ENCODE data around the gene KIAA0930.

KIAA0930 gene

DNA sequence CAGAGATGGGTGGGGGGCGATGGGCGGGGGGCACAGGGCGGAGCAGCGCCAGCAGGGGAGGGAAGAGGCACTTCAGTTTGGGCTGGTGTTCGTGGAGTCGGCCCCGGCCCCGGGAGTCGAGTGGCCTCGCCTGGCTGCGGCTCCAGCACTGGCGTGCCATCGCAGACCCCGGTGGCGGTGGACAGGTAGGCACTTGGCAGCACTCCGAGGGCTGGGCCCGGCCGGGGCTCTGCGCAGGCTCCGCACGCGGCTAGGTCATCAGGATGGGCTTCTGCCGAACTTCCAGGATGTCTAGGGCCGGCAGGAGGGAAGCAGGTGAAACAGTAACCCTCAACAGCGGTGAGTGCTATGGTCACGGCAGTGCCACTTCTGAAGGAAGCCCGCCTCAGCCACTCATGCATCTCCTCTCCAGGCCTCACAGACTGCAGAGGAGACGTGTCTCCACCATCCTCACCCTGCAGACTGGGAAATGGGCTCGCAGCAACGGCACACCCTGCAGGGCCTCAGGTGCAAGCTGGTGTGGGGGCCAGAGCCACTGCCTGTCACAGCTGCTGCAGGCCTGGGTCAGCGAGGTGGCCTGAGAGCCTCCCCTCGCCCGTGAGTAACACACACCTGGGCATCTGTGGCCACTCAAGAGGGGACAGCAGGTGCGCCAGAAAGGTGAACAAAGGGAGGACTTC, 43.6 kb downstream of the KIAA0930 start:
- H2BK12ac ChIP-seq (ENCODE audit: low read length in 2 of 2), result no peak overlapping the region
- no peak for DNase-seq
- H3K79me1 ChIP-seq (replicated peaks; ENCODE audit: low read length, poor library complexity, severe bottlenecking), result peaks cover 12% of the 10 kb centered on the region
- no peaks in the 10 kb centered on the region for H3K27me3 ChIP-seq (ENCODE audit: control insufficient read depth in 1 of 2, insufficient read depth in 1 of 2, low read length in 2 of 2)
- no peak overlapping the region for H2BK15ac ChIP-seq (ENCODE audit: low read depth, poor library complexity, severe bottlenecking)
- 97% methylated on average over 34 of the region's 34 CpGs for WGBS
- H2BK5ac ChIP-seq (ENCODE audit: low read depth, low read length, poor library complexity, severe bottlenecking), result no peak overlapping the region
- no peak overlapping the region for H3K23ac ChIP-seq (ENCODE audit: low read length in 2 of 2)
- peak overlapping the region; percentile 28 for H4K91ac ChIP-seq (ENCODE audit: low read length)
- H2AFZ ChIP-seq (ENCODE audit: low read depth, low read length), result no peak overlapping the region
- H2AK5ac ChIP-seq (ENCODE audit: low read length, severe bottlenecking), result no peak overlapping the region
- H2BK120ac ChIP-seq (ENCODE audit: low read depth, low read length), result no peak overlapping the region
- H3K9me3 ChIP-seq (ENCODE audit: control insufficient read depth, low read length), result no peaks in the 10 kb centered on the region
- no peak overlapping the region for H3K9ac ChIP-seq (ENCODE audit: low read length)
- H3K18ac ChIP-seq (ENCODE audit: low read depth in 1 of 2, low read length in 2 of 2), result no peak overlapping the region
- H3K4me3 ChIP-seq (ENCODE audit: insufficient read depth in 1 of 2, low read depth in 1 of 2, low read length in 2 of 2), result no peak overlapping the region
- H3K27ac ChIP-seq (ENCODE audit: low read length, poor library complexity, severe bottlenecking), result no peak overlapping the region
- H3K36me3 ChIP-seq (ENCODE audit: control insufficient read depth in 1 of 2, insufficient read depth in 2 of 2, low read depth in 1 of 2, low read length in 2 of 2), result peaks cover 66% of the 10 kb centered on the region in 2 experiments
- no peak overlapping the region for H3K4me2 ChIP-seq (ENCODE audit: low read length, poor library complexity, severe bottlenecking)
- H3K4ac ChIP-seq (ENCODE audit: low read depth in 1 of 2, low read length in 2 of 2), result no peak overlapping the region
- peaks cover 21% of the 10 kb centered on the region for H3K4me1 ChIP-seq (ENCODE audit: control insufficient read depth, insufficient read depth, low read depth, low read length)
- no peak overlapping the region for H3K14ac ChIP-seq (ENCODE audit: low read length in 2 of 2)
- peak overlapping the region; percentile 31 for H4K8ac ChIP-seq (ENCODE audit: low read length)

DNA sequence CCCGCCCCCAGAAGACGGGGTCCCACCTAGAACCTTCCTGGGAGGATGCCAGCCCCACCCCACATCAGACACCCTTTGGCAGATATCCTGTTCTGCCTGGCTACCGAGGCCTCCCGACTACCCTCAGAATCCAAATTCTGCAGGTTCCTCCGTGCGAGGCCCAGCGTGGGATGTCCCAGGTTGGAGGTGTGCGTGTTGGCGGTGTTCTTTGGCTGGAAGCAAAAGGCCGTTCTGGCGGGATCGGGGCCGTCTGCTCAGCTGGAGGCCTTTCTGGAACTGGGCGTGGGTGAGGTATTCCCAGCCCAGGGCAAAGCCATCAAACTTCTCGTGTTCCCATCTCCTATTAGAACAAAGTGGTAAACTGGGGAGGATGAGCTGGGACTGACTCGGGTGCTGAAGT, 44.4 kb downstream of the KIAA0930 start:
- Histone ChIP-seq H3K18ac (ENCODE audit: low read depth in 1 of 2, low read length in 2 of 2) (no peak overlapping the region), H3K4me1 (ENCODE audit: control insufficient read depth, insufficient read depth, low read depth, low read length) (peaks cover 17% of the 10 kb centered on the region), H2AK5ac (ENCODE audit: low read length, severe bottlenecking) (no peak overlapping the region), H2BK5ac (ENCODE audit: low read depth, low read length, poor library complexity, severe bottlenecking) (no peak overlapping the region), H3K27ac (ENCODE audit: low read length, poor library complexity, severe bottlenecking) (no peak overlapping the region), H2AFZ (ENCODE audit: low read depth, low read length) (no peak overlapping the region), H3K9me3 (ENCODE audit: control insufficient read depth, low read length) (no peaks in the 10 kb centered on the region), H3K36me3 (ENCODE audit: control insufficient read depth in 1 of 2, insufficient read depth in 2 of 2, low read depth in 1 of 2, low read length in 2 of 2) (peaks cover 61 to 64% of the 10 kb centered on the region in 2 experiments), H4K91ac (ENCODE audit: low read length) (no peak overlapping the region), H3K79me1 (replicated peaks; ENCODE audit: low read length, poor library complexity, severe bottlenecking) (peaks cover 12% of the 10 kb centered on the region), H3K27me3 (ENCODE audit: control insufficient read depth in 1 of 2, insufficient read depth in 1 of 2, low read length in 2 of 2) (no peaks in the 10 kb centered on the region), H2BK15ac (ENCODE audit: low read depth, poor library complexity, severe bottlenecking) (no peak overlapping the region), H3K4me3 (ENCODE audit: insufficient read depth in 1 of 2, low read depth in 1 of 2, low read length in 2 of 2) (no peak overlapping the region), H3K4ac (ENCODE audit: low read depth in 1 of 2, low read length in 2 of 2) (no peak overlapping the region), H3K23ac (ENCODE audit: low read length in 2 of 2) (no peak overlapping the region), H3K14ac (ENCODE audit: low read length in 2 of 2) (no peak overlapping the region), H3K9ac (ENCODE audit: low read length) (no peak overlapping the region), H4K8ac (ENCODE audit: low read length) (peak overlapping the region; percentile 53), H3K4me2 (ENCODE audit: low read length, poor library complexity, severe bottlenecking) (no peak overlapping the region), H2BK12ac (ENCODE audit: low read length in 2 of 2) (no peak overlapping the region), H2BK120ac (ENCODE audit: low read depth, low read length) (no peak overlapping the region)
- DNase-seq, result no peak
- 99% methylated on average over 14 of the region's 16 CpGs for WGBS

DNA sequence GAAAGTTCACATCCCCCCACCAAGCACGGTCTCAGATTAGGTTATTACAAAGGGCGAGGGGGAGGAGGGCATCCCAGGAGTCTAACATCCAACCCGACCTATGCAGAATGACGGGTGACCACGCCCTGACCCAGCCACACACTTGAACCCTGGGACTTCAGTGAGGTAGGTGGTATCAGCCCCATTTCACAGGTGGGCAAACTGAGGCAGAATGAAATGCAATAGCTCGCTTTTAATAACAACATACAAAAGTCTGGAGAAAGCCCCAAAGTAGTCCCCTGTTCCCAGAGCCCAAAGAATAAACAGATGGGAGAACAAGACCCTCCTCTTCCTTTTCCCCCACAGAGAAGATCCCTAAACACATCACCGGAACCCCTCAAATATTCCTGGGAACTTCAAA, 45.1 kb downstream of the KIAA0930 start:
- Histone ChIP-seq H3K9me3 (ENCODE audit: control insufficient read depth, low read length) (no peaks in the 10 kb centered on the region), H3K18ac (ENCODE audit: low read depth in 1 of 2, low read length in 2 of 2) (no peak overlapping the region), H3K4ac (ENCODE audit: low read depth in 1 of 2, low read length in 2 of 2) (no peak overlapping the region), H4K8ac (ENCODE audit: low read length) (no peak overlapping the region), H3K27ac (ENCODE audit: low read length, poor library complexity, severe bottlenecking) (no peak overlapping the region), H4K91ac (ENCODE audit: low read length) (no peak overlapping the region), H3K4me3 (ENCODE audit: insufficient read depth in 1 of 2, low read depth in 1 of 2, low read length in 2 of 2) (no peak overlapping the region), H2BK12ac (ENCODE audit: low read length in 2 of 2) (no peak overlapping the region), H3K23ac (ENCODE audit: low read length in 2 of 2) (no peak overlapping the region), H2BK5ac (ENCODE audit: low read depth, low read length, poor library complexity, severe bottlenecking) (no peak overlapping the region), H2AK5ac (ENCODE audit: low read length, severe bottlenecking) (no peak overlapping the region), H3K79me1 (replicated peaks; ENCODE audit: low read length, poor library complexity, severe bottlenecking) (peaks cover 13% of the 10 kb centered on the region), H3K36me3 (ENCODE audit: control insufficient read depth in 1 of 2, insufficient read depth in 2 of 2, low read depth in 1 of 2, low read length in 2 of 2) (peaks cover 57 to 63% of the 10 kb centered on the region in 2 experiments), H3K4me1 (ENCODE audit: control insufficient read depth, insufficient read depth, low read depth, low read length) (peaks cover 10% of the 10 kb centered on the region), H3K4me2 (ENCODE audit: low read length, poor library complexity, severe bottlenecking) (no peak overlapping the region), H3K9ac (ENCODE audit: low read length) (no peak overlapping the region), H2AFZ (ENCODE audit: low read depth, low read length) (no peak overlapping the region), H2BK15ac (ENCODE audit: low read depth, poor library complexity, severe bottlenecking) (no peak overlapping the region), H3K27me3 (ENCODE audit: control insufficient read depth in 1 of 2, insufficient read depth in 1 of 2, low read length in 2 of 2) (no peaks in the 10 kb centered on the region), H3K14ac (ENCODE audit: low read length in 2 of 2) (no peak overlapping the region), H2BK120ac (ENCODE audit: low read depth, low read length) (no peak overlapping the region)
- no peak for DNase-seq
- 96% methylated on average over 7 of the region's 7 CpGs for WGBS

DNA sequence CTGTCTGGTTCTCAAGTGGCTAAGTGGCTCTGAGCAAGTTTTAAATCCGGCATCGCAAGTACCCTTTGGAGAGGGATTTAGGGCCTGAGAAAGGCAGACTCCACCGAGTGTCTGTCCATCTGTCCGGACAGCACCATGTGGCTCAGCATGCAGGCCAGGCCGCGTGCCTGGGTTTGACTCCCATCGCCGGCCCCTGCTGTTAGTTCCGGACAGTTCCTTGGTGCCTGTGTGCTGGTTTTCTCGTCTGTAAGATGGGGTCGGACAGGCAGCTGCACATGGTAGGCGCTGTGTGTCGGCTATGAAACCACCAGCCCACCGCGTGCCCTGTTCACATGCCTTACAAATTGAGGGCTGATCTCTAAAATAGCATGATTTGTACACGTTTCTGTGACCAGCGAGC, 46.0 kb downstream of the KIAA0930 start:
- Histone ChIP-seq H2BK12ac (ENCODE audit: low read length in 2 of 2) (no peak overlapping the region), H3K9me3 (ENCODE audit: control insufficient read depth, low read length) (no peaks in the 10 kb centered on the region), H2AK5ac (ENCODE audit: low read length, severe bottlenecking) (no peak overlapping the region), H3K14ac (ENCODE audit: low read length in 2 of 2) (no peak overlapping the region), H3K4me1 (ENCODE audit: control insufficient read depth, insufficient read depth, low read depth, low read length) (peaks cover 4% of the 10 kb centered on the region), H4K91ac (ENCODE audit: low read length) (no peak overlapping the region), H2BK120ac (ENCODE audit: low read depth, low read length) (no peak overlapping the region), H2AFZ (ENCODE audit: low read depth, low read length) (no peak overlapping the region), H3K23ac (ENCODE audit: low read length in 2 of 2) (no peak overlapping the region), H3K4ac (ENCODE audit: low read depth in 1 of 2, low read length in 2 of 2) (no peak overlapping the region), H3K9ac (ENCODE audit: low read length) (no peak overlapping the region), H2BK15ac (ENCODE audit: low read depth, poor library complexity, severe bottlenecking) (no peak overlapping the region), H3K27me3 (ENCODE audit: control insufficient read depth in 1 of 2, insufficient read depth in 1 of 2, low read length in 2 of 2) (no peaks in the 10 kb centered on the region), H3K27ac (ENCODE audit: low read length, poor library complexity, severe bottlenecking) (no peak overlapping the region), H2BK5ac (ENCODE audit: low read depth, low read length, poor library complexity, severe bottlenecking) (no peak overlapping the region), H3K4me2 (ENCODE audit: low read length, poor library complexity, severe bottlenecking) (no peak overlapping the region), H3K36me3 (ENCODE audit: control insufficient read depth in 1 of 2, insufficient read depth in 2 of 2, low read depth in 1 of 2, low read length in 2 of 2) (peaks cover 48 to 59% of the 10 kb centered on the region in 2 experiments), H3K18ac (ENCODE audit: low read depth in 1 of 2, low read length in 2 of 2) (no peak overlapping the region), H4K8ac (ENCODE audit: low read length) (no peak overlapping the region), H3K79me1 (replicated peaks; ENCODE audit: low read length, poor library complexity, severe bottlenecking) (peaks cover 6% of the 10 kb centered on the region), H3K4me3 (ENCODE audit: insufficient read depth in 1 of 2, low read depth in 1 of 2, low read length in 2 of 2) (no peak overlapping the region)
- 92% methylated on average over 17 of the region's 17 CpGs for WGBS
- DNase-seq, result no peak

All from mesenchymal stem cell (in vitro differentiated cells and primary cell).